Astrocyte (in vitro differentiated cells and primary cell): ENCODE results near the gene NCK2. TPM values are rescaled to one million over a fixed set of nuclear protein-coding genes. Genes with fewer than 3 reads are reported as not detected.

Experiments used
- DNase-seq: peaks from one replicate; pipeline ENCODE4 v3.0.0-alpha.2; 2010; ENCODE audit warnings: low read depth
- FAIRE-seq: peaks from 2 replicates; lab custom pipeline; 2011; peaks lifted over from hg19 to GRCh38; lab: Jason Lieb, UNC
- H2AFZ ChIP-seq: 2 replicates; pipeline ENCODE4 v1.6.0; 2012; ENCODE audit warnings: low read depth, low read length, inconsistent platforms
- H3K27ac ChIP-seq: 2 replicates; pipeline ENCODE4 v1.5.1; 2011; ENCODE audit warnings: low read depth, low read length, inconsistent platforms
- H3K27me3 ChIP-seq: 2 replicates; pipeline ENCODE4 v1.6.0; 2011; ENCODE audit warnings: low read length, inconsistent platforms; ENCODE audit not compliant: insufficient read depth
- H3K36me3 ChIP-seq: 2 replicates; pipeline ENCODE4 v1.5.1; 2011; ENCODE audit warnings: low read length, inconsistent platforms; ENCODE audit not compliant: insufficient read depth
- H3K4me1 ChIP-seq: 2 replicates; pipeline ENCODE4 v1.5.1; 2011; ENCODE audit warnings: low read length, inconsistent platforms; ENCODE audit not compliant: insufficient read depth
- H3K4me2 ChIP-seq: 2 replicates; pipeline ENCODE4 v1.6.0; 2012; ENCODE audit warnings: low read length, inconsistent platforms
- H3K4me3 ChIP-seq: 2 replicates; pipeline ENCODE4 v1.5.1; 2011; ENCODE audit warnings: low read depth, mild to moderate bottlenecking, low read length, inconsistent platforms; ENCODE audit not compliant: insufficient read depth
- H3K79me2 ChIP-seq: 2 replicates; pipeline ENCODE4 v1.6.0; 2012; ENCODE audit warnings: mild to moderate bottlenecking, low read length, inconsistent platforms; ENCODE audit not compliant: insufficient read depth
- H3K9ac ChIP-seq: 2 replicates; pipeline ENCODE4 v1.6.0; 2012; ENCODE audit warnings: mild to moderate bottlenecking, low read length, inconsistent platforms
- H3K9me3 ChIP-seq: 2 replicates; pipeline ENCODE4 v1.5.1; 2012; ENCODE audit warnings: low read depth, mild to moderate bottlenecking, low read length, inconsistent platforms; ENCODE audit not compliant: insufficient read depth
- H4K20me1 ChIP-seq: 2 replicates; pipeline ENCODE4 v1.6.0; 2012; ENCODE audit warnings: low read length, inconsistent platforms; ENCODE audit not compliant: insufficient read depth
- H3K27ac Mint-ChIP-seq: one replicate; pipeline ENCODE4 v1.8.0; 2021; ENCODE audit warnings: mild to moderate bottlenecking, mixed read lengths; ENCODE audit not compliant: unreplicated experiment
- H3K27me3 Mint-ChIP-seq: one replicate; pipeline ENCODE4 v1.8.0; 2021; ENCODE audit warnings: low read depth, mixed read lengths; ENCODE audit not compliant: unreplicated experiment
- H3K36me3 Mint-ChIP-seq: one replicate; pipeline ENCODE4 v1.8.0; 2021; ENCODE audit warnings: low read depth, mixed read lengths; ENCODE audit not compliant: unreplicated experiment
- H3K4me1 Mint-ChIP-seq: one replicate; pipeline ENCODE4 v1.8.0; 2021; ENCODE audit warnings: low read depth, mixed read lengths; ENCODE audit not compliant: unreplicated experiment
- H3K4me3 Mint-ChIP-seq: one replicate; pipeline ENCODE4 v1.8.0; 2021; ENCODE audit warnings: mild to moderate bottlenecking, moderate library complexity, mixed read lengths; ENCODE audit not compliant: unreplicated experiment
- H3K9me3 Mint-ChIP-seq: one replicate; pipeline ENCODE4 v1.8.0; 2021; ENCODE audit warnings: mild to moderate bottlenecking, mixed read lengths; ENCODE audit not compliant: unreplicated experiment
- EZH2 ChIP-seq: IDR thresholded peaks from 2 replicates; pipeline ENCODE4 v1.6.1; 2012; ENCODE audit warnings: mild to moderate bottlenecking, low read length, inconsistent platforms; ENCODE audit not compliant: insufficient read depth
- total RNA-seq: library from RNA; stranded (reverse); gene quantifications from 2 replicates; pipeline ENCODE4 v1.2.1, GENCODE V29; 2021
- TF ChIP-seq, protein P1 (sequence below): IDR thresholded peaks from 2 replicates; pipeline ENCODE4 v1.5.1; 2011; ENCODE audit warnings: low read depth, mild to moderate bottlenecking, inconsistent platforms, low read length, moderate library complexity; ENCODE audit not compliant: insufficient read depth

Gene NCK2
- total RNA-seq, 1 donor from 2014 or later, result 61.6 TPM

DNA sequence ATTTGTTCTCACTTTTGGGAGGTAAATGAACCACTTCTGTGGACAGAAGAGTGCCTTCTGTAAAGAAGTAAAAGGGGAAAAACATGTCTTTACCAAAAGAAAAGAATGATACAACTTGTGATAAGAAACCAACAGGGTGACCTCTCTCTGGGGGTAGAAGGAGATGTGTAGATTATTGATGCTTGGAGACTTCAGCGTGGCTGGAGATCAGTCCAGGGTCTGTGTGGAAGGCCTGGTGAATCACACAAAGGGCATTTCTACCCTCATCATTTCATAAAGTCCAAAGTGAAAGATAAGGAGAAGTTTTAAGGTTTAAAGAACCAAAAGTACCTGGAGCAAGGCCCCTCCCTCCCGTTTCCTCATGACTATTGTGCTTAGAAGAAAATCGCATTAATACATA is 142.5 kb downstream of the NCK2 start:
- Histone ChIP-seq H3K4me3 (no peak overlapping the region), H3K27me3 (no peaks in the 10 kb centered on the region), H3K4me1 (peaks cover 10% of the 10 kb centered on the region), H4K20me1 (peaks cover 83% of the 10 kb centered on the region), H2AFZ (no peak overlapping the region), H3K27ac (no peak overlapping the region), H3K9ac (no peak overlapping the region), H3K4me2 (no peak overlapping the region), H3K79me2 (peaks cover 56% of the 10 kb centered on the region), H3K36me3 (no peaks in the 10 kb centered on the region), H3K9me3 (no peaks in the 10 kb centered on the region)
- TF ChIP-seq EZH2, result no peak
- TF ChIP-seq, protein P1, sequence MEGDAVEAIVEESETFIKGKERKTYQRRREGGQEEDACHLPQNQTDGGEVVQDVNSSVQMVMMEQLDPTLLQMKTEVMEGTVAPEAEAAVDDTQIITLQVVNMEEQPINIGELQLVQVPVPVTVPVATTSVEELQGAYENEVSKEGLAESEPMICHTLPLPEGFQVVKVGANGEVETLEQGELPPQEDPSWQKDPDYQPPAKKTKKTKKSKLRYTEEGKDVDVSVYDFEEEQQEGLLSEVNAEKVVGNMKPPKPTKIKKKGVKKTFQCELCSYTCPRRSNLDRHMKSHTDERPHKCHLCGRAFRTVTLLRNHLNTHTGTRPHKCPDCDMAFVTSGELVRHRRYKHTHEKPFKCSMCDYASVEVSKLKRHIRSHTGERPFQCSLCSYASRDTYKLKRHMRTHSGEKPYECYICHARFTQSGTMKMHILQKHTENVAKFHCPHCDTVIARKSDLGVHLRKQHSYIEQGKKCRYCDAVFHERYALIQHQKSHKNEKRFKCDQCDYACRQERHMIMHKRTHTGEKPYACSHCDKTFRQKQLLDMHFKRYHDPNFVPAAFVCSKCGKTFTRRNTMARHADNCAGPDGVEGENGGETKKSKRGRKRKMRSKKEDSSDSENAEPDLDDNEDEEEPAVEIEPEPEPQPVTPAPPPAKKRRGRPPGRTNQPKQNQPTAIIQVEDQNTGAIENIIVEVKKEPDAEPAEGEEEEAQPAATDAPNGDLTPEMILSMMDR, result no peak
- DNase-seq (peak; percentile 57), FAIRE-seq (no peak)
- Mint-ChIP-seq H3K36me3 (peaks cover 18% of the 10 kb centered on the region), H3K9me3 (peaks cover 2% of the 10 kb centered on the region), H3K27ac (no peak overlapping the region), H3K4me3 (no peak overlapping the region), H3K27me3 (no peaks in the 10 kb centered on the region), H3K4me1 (peaks cover 22% of the 10 kb centered on the region)

DNA sequence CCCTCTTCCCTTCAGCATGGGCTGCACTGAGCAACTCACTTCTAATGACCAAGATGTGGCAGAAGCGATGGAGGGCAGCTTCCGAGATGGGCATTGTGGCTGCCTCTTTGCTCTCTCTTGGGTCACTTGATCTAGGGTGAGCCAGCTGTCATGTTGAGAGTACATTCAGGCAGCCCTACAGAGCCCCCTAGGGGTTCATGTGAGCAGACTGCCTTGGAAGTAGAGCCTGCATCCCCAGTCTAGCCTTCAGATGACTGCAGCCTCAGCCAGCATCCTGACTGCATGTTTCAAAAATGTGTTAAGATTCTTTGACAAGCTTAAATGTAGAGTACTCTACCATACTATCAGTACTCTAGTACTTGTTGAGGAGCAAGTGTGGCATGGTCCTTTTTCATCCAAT is 143.9 kb downstream of the NCK2 start:
- no peak overlapping the region for H3K27ac Mint-ChIP-seq
- H3K36me3 Mint-ChIP-seq, result peaks cover 9% of the 10 kb centered on the region
- Histone ChIP-seq H4K20me1 (peaks cover 70% of the 10 kb centered on the region), H3K9me3 (no peaks in the 10 kb centered on the region), H3K27me3 (no peaks in the 10 kb centered on the region), H3K9ac (no peak overlapping the region), H3K36me3 (no peaks in the 10 kb centered on the region), H3K27ac (no peak overlapping the region), H3K4me2 (no peak overlapping the region), H3K79me2 (peaks cover 44% of the 10 kb centered on the region), H3K4me3 (no peak overlapping the region), H2AFZ (no peak overlapping the region), H3K4me1 (peaks cover 10% of the 10 kb centered on the region)
- H3K9me3 Mint-ChIP-seq, result peaks cover 2% of the 10 kb centered on the region
- H3K27me3 Mint-ChIP-seq, result no peaks in the 10 kb centered on the region
- H3K4me3 Mint-ChIP-seq, result no peak overlapping the region
- TF ChIP-seq EZH2, result no peak
- TF ChIP-seq, protein P1, result no peak
- no peak for DNase-seq
- peaks cover 22% of the 10 kb centered on the region for H3K4me1 Mint-ChIP-seq
- FAIRE-seq, result no peak

DNA sequence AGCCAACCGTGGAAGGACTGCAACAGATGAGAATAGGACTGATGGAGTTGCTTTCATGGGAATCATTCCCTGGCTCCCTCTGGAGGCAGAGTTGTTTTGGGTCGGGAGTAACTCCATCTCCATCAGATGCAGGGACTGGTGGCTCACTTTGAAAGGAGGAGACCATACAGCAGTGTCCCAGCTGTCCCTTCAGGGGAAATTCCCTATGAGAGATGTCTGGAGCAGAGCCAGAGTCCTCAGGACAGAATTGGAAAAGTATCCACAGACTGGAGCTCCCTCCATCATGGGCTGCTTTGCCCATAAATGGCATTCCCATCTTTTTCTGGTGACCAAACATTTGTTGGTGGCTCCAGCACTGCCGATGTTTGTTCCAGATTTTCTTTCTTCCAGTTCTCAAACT is 144.3 kb downstream of the NCK2 start:
- H3K27ac Mint-ChIP-seq, result no peak overlapping the region
- H3K4me3 Mint-ChIP-seq, result no peak overlapping the region
- H3K4me2 ChIP-seq, result no peak overlapping the region
- no peak overlapping the region for H3K4me3 ChIP-seq
- peaks cover 39% of the 10 kb centered on the region for H3K79me2 ChIP-seq
- H3K27ac ChIP-seq, result no peak overlapping the region
- H4K20me1 ChIP-seq, result peaks cover 65% of the 10 kb centered on the region
- no peak for DNase-seq
- no peaks in the 10 kb centered on the region for H3K27me3 Mint-ChIP-seq
- H3K27me3 ChIP-seq, result no peaks in the 10 kb centered on the region
- peaks cover 10% of the 10 kb centered on the region for H3K4me1 ChIP-seq
- no peaks in the 10 kb centered on the region for H3K36me3 ChIP-seq
- H2AFZ ChIP-seq, result no peak overlapping the region
- no peak for FAIRE-seq
- H3K9me3 Mint-ChIP-seq, result peaks cover 2% of the 10 kb centered on the region
- no peak for TF ChIP-seq EZH2
- TF ChIP-seq, protein P1, result no peak
- H3K36me3 Mint-ChIP-seq, result peaks cover 9% of the 10 kb centered on the region
- H3K9me3 ChIP-seq, result no peaks in the 10 kb centered on the region
- H3K4me1 Mint-ChIP-seq, result peaks cover 22% of the 10 kb centered on the region
- H3K9ac ChIP-seq, result no peak overlapping the region
